ENCODE data around the gene CD99. TPM values are rescaled to one million over a fixed set of nuclear protein-coding genes. Genes with fewer than 3 reads are reported as not detected.

Gene CD99
- total and polyA plus RNA-seq, 2 donors (not counting 3 experiments of a cell fraction or from before 2014, with no cell fraction given) = 364 to 654 TPM

- POLR2A ChIA-PET = no interaction called here
- CTCF ChIA-PET = no interaction called here
- peak overlapping the region; percentile 76 to 100 (median 92) for H3K4me3 ChIP-seq (replicated peaks in 1 of 3; ENCODE audit: insufficient read depth in 1 of 3, low read depth in 1 of 3, low read length in 3 of 3)
- H2AFZ ChIP-seq (ENCODE audit: low read depth, low read length) = no peak overlapping the region
- peaks cover 50% of the 10 kb centered on the region for H3K4me1 ChIP-seq (ENCODE audit: control insufficient read depth, extremely low read depth, insufficient read depth, low read length)
- no peaks in the 10 kb centered on the region for H3K9me1 ChIP-seq (replicated peaks; ENCODE audit: control insufficient read depth, extremely low read depth, insufficient read depth, low read length)
- intact Hi-C loops (cut with micrococcal nuclease) = loop anchor here (1.0 to 5.0 kb wide), 2 partner anchors 41 to 235 kb away; partner anchors contain the start of gene ARSD
- H3K4me2 ChIP-seq (ENCODE audit: insufficient read depth, low read length) = peak overlapping the region; percentile 99
- H3K27ac ChIP-seq (ENCODE audit: insufficient read depth, low read depth, low read length) = peak overlapping the region; percentile 76
- no peaks in the 10 kb centered on the region for H3K27me3 ChIP-seq (ENCODE audit: control insufficient read depth in 2 of 2, insufficient read depth in 2 of 2, low read length in 2 of 2)
- H3K79me2 ChIP-seq (ENCODE audit: control insufficient read depth, insufficient read depth, low read length) = peaks cover 54% of the 10 kb centered on the region
- TF ChIP-seq EZH2 (IDR thresholded peaks at IDR 0.05; ENCODE audit: borderline replicate concordance, low read depth, low read length, severe bottlenecking) = no peak
- TF ChIP-seq GATA2 (IDR thresholded peaks at IDR 0.05; ENCODE audit: insufficient read depth, insufficient read length, low read depth, low read length) = peak; percentile 72
- no peaks in the 10 kb centered on the region for H4K20me1 ChIP-seq (replicated peaks; ENCODE audit: control insufficient read depth, extremely low read depth, insufficient read depth, low read length)
- no peaks in the 10 kb centered on the region for H3K9me3 ChIP-seq (replicated peaks; ENCODE audit: control insufficient read depth, insufficient read depth, low read length)
- dilution Hi-C loops (cut with MboI; ENCODE audit: extremely low pct_ligation_motif_present, low sequenced_read_pairs) = no loop called here
- no TSS peak for BruUV-seq (replicated peaks)
- H3K36me3 ChIP-seq (ENCODE audit: control insufficient read depth in 2 of 2, extremely low read depth in 1 of 2, insufficient read depth in 2 of 2, low read length in 2 of 2) = no peaks in the 10 kb centered on the region
- peak overlapping the region; percentile 98 for H3K9ac ChIP-seq (replicated peaks; ENCODE audit: extremely low read depth, insufficient read depth, low read length)
- peak; percentile 72 for FAIRE-seq
- peak; percentile 49 for DNase-seq (ENCODE audit: low read depth, low spot score)
Measured at GRCh38 chrX:2692221-2693112, 1.4 kb downstream of the CD99 start.

GRCh38 chrX:2693113-2694002 is 2.3 kb downstream of the CD99 start:
- H3K4me2 ChIP-seq (ENCODE audit: insufficient read depth, low read length) = peak overlapping the region; percentile 99
- no peak for FAIRE-seq
- BruUV-seq (replicated peaks) = no TSS peak
- ChIA-PET CTCF (no interaction called here), POLR2A (no interaction called here)
- H3K36me3 ChIP-seq (ENCODE audit: control insufficient read depth in 2 of 2, extremely low read depth in 1 of 2, insufficient read depth in 2 of 2, low read length in 2 of 2) = no peaks in the 10 kb centered on the region
- peak overlapping the region; percentile 76 for H3K27ac ChIP-seq (ENCODE audit: insufficient read depth, low read depth, low read length)
- peak overlapping the region; percentile 98 for H3K9ac ChIP-seq (replicated peaks; ENCODE audit: extremely low read depth, insufficient read depth, low read length)
- H3K9me1 ChIP-seq (replicated peaks; ENCODE audit: control insufficient read depth, extremely low read depth, insufficient read depth, low read length) = no peaks in the 10 kb centered on the region
- H2AFZ ChIP-seq (ENCODE audit: low read depth, low read length) = no peak overlapping the region
- intact Hi-C loops (cut with micrococcal nuclease) (loop anchor here (5.0 kb wide), 1 partner anchor 234 kb away; the partner anchor contains the start of gene ARSD), dilution Hi-C loops (cut with MboI; ENCODE audit: extremely low pct_ligation_motif_present, low sequenced_read_pairs) (no loop called here)
- H3K4me3 ChIP-seq (replicated peaks in 1 of 3; ENCODE audit: insufficient read depth in 1 of 3, low read depth in 1 of 3, low read length in 3 of 3) = peak overlapping the region; percentile 76 to 100 (median 92)
- H3K9me3 ChIP-seq (replicated peaks; ENCODE audit: control insufficient read depth, insufficient read depth, low read length) = no peaks in the 10 kb centered on the region
- peak; percentile 22 for DNase-seq (ENCODE audit: low read depth, low spot score)
- TF ChIP-seq CTCF (IDR thresholded peaks at IDR 0.05; ENCODE audit: extremely low read depth in 1 of 2, insufficient read depth in 1 of 2, low read depth in 1 of 2, low read length in 2 of 2) (no peak), POLR2AphosphoS5 (IDR thresholded peaks at IDR 0.05; ENCODE audit: insufficient read depth, low read depth, low read length) (no peak), GATA2 (IDR thresholded peaks at IDR 0.05; ENCODE audit: insufficient read depth, insufficient read length, low read depth, low read length) (no peak), EZH2 (IDR thresholded peaks at IDR 0.05; ENCODE audit: borderline replicate concordance, low read depth, low read length, severe bottlenecking) (no peak), MYC (IDR thresholded peaks at IDR 0.05; ENCODE audit: low read depth, low read length) (no peak), POLR2A (IDR thresholded peaks at IDR 0.05; ENCODE audit: low read depth, low read length) (no peak), JUN (IDR thresholded peaks at IDR 0.05; ENCODE audit: borderline replicate concordance, insufficient read depth, insufficient read length, low read depth) (no peak), MAX (IDR thresholded peaks at IDR 0.05; ENCODE audit: insufficient read depth, insufficient read length) (no peak), FOS (IDR thresholded peaks at IDR 0.05; ENCODE audit: borderline replicate concordance, insufficient read depth, low read length) (no peak)
- H3K79me2 ChIP-seq (ENCODE audit: control insufficient read depth, insufficient read depth, low read length) = peaks cover 63% of the 10 kb centered on the region
- no peaks in the 10 kb centered on the region for H3K27me3 ChIP-seq (ENCODE audit: control insufficient read depth in 2 of 2, insufficient read depth in 2 of 2, low read length in 2 of 2)
- no peaks in the 10 kb centered on the region for H4K20me1 ChIP-seq (replicated peaks; ENCODE audit: control insufficient read depth, extremely low read depth, insufficient read depth, low read length)
- H3K4me1 ChIP-seq (ENCODE audit: control insufficient read depth, extremely low read depth, insufficient read depth, low read length) = peaks cover 58% of the 10 kb centered on the region

Measured in endothelial cell of umbilical vein (primary cell).